IPS DF 6.9 (cell line): ENCODE measurements around the gene SSH2.

Experiments used
- DNase-seq: peaks from one replicate; pipeline ENCODE4 v3.0.0-alpha.2; 2013; ENCODE audit warnings: low read depth, low spot score
- H3K27ac ChIP-seq: one replicate; pipeline ENCODE4 v1.5.1; 2013; ENCODE audit warnings: low read length, control low read depth
- H3K27me3 ChIP-seq: 2 replicates; pipeline ENCODE4 v1.6.1; 2013; ENCODE audit warnings: mild to moderate bottlenecking, low read length; ENCODE audit not compliant: control insufficient read depth, insufficient read depth
- H3K36me3 ChIP-seq: 2 replicates; pipeline ENCODE4 v1.6.1; 2013; ENCODE audit warnings: low read length; ENCODE audit not compliant: control insufficient read depth, insufficient read depth
- H3K4me1 ChIP-seq: 2 replicates; pipeline ENCODE4 v1.6.1; 2013; ENCODE audit warnings: low read length; ENCODE audit not compliant: control insufficient read depth, insufficient read depth
- H3K4me3 ChIP-seq: 2 replicates; pipeline ENCODE4 v1.5.1; 2013; ENCODE audit warnings: mild to moderate bottlenecking, low read length
- H3K9me3 ChIP-seq: 2 replicates; pipeline ENCODE4 v1.6.1; 2013; ENCODE audit warnings: low read length, inconsistent platforms; ENCODE audit not compliant: control insufficient read depth, insufficient read depth
- WGBS: extraction: QIAGEN DNeasy Blood & Tissue Kit; methylation state at CpG from one replicate; pipeline ENCODE4 v1.1.7; 2013; ENCODE audit warnings: mixed read lengths, missing lambda C conversion rate; ENCODE audit not compliant: insufficient read length, insufficient coverage; 5-methylcytosine and 5-hydroxymethylcytosine counted together

Gene SSH2

GRCh38 chr17:29710891-29711418, 219.1 kb downstream of the SSH2 start:
- peaks cover 3% of the 10 kb centered on the region; the same call in 1 of the 2 replicates for H3K4me1 ChIP-seq
- no peaks in the 10 kb centered on the region for H3K27me3 ChIP-seq
- H3K36me3 ChIP-seq, result no peaks in the 10 kb centered on the region
- no CpG with 5 or more reads among the region's 5 CpGs for WGBS
- no peak overlapping the region for H3K27ac ChIP-seq
- no peak for DNase-seq
- H3K9me3 ChIP-seq, result no peaks in the 10 kb centered on the region
- H3K4me3 ChIP-seq, result no peak overlapping the region

- Histone ChIP-seq H3K4me3 (no peak overlapping the region), H3K27me3 (no peaks in the 10 kb centered on the region), H3K4me1 (peaks cover 3% of the 10 kb centered on the region; the same call in 1 of the 2 replicates), H3K9me3 (no peaks in the 10 kb centered on the region), H3K36me3 (no peaks in the 10 kb centered on the region), H3K27ac (no peak overlapping the region)
- no peak for DNase-seq
- WGBS, result no CpG with 5 or more reads among the region's 1 CpG
Observed at GRCh38 chr17:29710520-29710884, 219.5 kb downstream of the SSH2 start.

- WGBS, result no CpG with 5 or more reads among the region's 3 CpGs
- no peak for DNase-seq
- Histone ChIP-seq H3K4me1 (peaks cover 3% of the 10 kb centered on the region; the same call in 1 of the 2 replicates), H3K27me3 (no peaks in the 10 kb centered on the region), H3K36me3 (no peaks in the 10 kb centered on the region), H3K27ac (no peak overlapping the region), H3K4me3 (no peak overlapping the region), H3K9me3 (no peaks in the 10 kb centered on the region)
Observed at GRCh38 chr17:29709866-29710519, 220.0 kb downstream of the SSH2 start.

DNA sequence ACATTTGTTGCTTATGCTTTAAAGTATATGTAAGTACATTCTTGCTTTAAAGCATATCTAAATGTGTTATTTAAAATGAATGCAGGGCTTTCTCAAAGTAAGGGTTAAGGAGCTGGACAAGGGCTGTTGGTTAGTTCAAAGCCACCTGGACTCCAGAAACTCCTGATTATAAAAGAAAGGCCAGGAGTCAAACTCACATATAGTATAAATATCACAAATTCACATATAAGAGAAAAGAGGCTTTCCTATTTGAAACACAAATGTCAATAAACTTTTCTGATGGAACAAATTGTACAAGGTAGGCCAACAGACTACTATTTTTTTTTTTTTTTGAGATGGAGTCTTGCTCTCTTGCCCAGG, 222.8 kb downstream of the SSH2 start:
- H3K4me3 ChIP-seq, result no peak overlapping the region
- DNase-seq, result no peak
- no peaks in the 10 kb centered on the region for H3K36me3 ChIP-seq
- H3K27me3 ChIP-seq, result no peaks in the 10 kb centered on the region
- no peaks in the 10 kb centered on the region for H3K9me3 ChIP-seq
- peaks cover 2% of the 10 kb centered on the region; the same call in 1 of the 2 replicates for H3K4me1 ChIP-seq
- H3K27ac ChIP-seq, result no peak overlapping the region

DNA sequence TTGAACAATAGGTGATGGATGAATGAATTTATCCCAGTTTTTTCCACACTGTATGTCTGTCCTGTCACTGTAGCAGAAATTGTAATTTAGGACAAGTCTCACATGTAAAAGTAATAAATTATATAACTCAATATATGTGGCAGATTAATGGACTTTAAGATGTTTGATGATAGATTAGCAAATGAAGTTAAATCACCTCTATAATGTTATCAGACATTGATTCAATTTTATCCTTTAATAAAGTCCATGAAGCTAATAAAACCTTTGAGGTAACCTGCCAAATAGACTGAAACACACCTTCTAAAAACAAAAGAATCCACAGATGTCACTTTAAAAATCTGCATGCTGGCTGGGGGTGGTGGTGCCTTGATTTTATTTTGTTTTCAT, 224.0 kb downstream of the SSH2 start:
- no peak for DNase-seq
- H3K4me3 ChIP-seq, result no peak overlapping the region
- H3K27me3 ChIP-seq, result no peaks in the 10 kb centered on the region
- no peak overlapping the region for H3K27ac ChIP-seq
- H3K36me3 ChIP-seq, result no peaks in the 10 kb centered on the region
- no peaks in the 10 kb centered on the region for H3K4me1 ChIP-seq
- H3K9me3 ChIP-seq, result no peaks in the 10 kb centered on the region

DNA sequence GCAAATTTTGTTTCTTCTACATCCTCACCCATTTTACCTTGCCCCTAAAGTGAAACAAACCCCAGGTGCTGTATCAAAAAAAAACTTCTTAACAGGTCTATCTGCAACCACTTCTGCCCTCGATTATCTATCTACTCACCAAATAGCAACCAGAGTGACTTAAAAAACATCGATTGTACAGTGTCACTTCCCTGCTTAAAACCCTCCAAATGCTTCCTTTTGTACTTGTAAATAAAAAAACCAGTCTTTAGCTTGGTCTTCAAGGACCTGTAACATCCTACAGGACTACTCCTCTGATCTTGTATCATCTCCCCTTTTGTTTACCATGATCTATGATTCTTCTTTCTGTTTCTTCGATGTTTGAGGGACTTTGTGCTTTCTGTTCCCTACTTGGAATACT, 224.6 kb downstream of the SSH2 start:
- no peaks in the 10 kb centered on the region for H3K4me1 ChIP-seq
- no peaks in the 10 kb centered on the region for H3K27me3 ChIP-seq
- no CpG with 5 or more reads among the region's 3 CpGs for WGBS
- H3K27ac ChIP-seq, result no peak overlapping the region
- no peaks in the 10 kb centered on the region for H3K36me3 ChIP-seq
- no peak overlapping the region for H3K4me3 ChIP-seq
- no peaks in the 10 kb centered on the region for H3K9me3 ChIP-seq
- DNase-seq, result no peak

GRCh38 chr17:29699283-29699682, 230.7 kb downstream of the SSH2 start:
- H3K27ac ChIP-seq, result no peak overlapping the region
- H3K27me3 ChIP-seq, result no peaks in the 10 kb centered on the region
- no peaks in the 10 kb centered on the region for H3K36me3 ChIP-seq
- no peaks in the 10 kb centered on the region for H3K4me1 ChIP-seq
- no peak for DNase-seq
- WGBS, result no CpG with 5 or more reads among the region's 2 CpGs
- H3K9me3 ChIP-seq, result no peaks in the 10 kb centered on the region
- H3K4me3 ChIP-seq, result no peak overlapping the region

DNA sequence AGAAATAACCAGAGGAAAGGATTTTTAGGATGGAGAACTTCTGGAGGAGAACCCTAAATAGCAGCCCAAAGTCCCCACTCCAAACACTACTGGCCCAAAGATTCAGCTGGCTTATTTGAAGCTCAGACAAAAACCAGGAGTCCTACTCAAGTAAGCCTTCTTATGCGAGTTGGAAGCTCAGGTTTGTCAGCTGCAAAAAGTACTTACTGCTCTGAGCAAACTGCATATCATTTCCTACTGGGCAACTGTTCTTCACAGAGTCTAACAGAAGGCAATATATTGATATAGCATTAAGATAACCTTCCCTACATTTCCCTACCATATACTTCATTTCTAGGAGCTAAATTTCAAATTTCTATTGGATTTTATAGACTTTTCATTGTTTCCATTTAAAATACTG, 231.2 kb downstream of the SSH2 start:
- no peak overlapping the region for H3K27ac ChIP-seq
- H3K9me3 ChIP-seq, result no peaks in the 10 kb centered on the region
- H3K4me1 ChIP-seq, result no peaks in the 10 kb centered on the region
- no CpG with 5 or more reads among the region's 1 CpG for WGBS
- DNase-seq, result no peak
- no peaks in the 10 kb centered on the region for H3K36me3 ChIP-seq
- no peaks in the 10 kb centered on the region for H3K27me3 ChIP-seq
- no peak overlapping the region for H3K4me3 ChIP-seq

DNA sequence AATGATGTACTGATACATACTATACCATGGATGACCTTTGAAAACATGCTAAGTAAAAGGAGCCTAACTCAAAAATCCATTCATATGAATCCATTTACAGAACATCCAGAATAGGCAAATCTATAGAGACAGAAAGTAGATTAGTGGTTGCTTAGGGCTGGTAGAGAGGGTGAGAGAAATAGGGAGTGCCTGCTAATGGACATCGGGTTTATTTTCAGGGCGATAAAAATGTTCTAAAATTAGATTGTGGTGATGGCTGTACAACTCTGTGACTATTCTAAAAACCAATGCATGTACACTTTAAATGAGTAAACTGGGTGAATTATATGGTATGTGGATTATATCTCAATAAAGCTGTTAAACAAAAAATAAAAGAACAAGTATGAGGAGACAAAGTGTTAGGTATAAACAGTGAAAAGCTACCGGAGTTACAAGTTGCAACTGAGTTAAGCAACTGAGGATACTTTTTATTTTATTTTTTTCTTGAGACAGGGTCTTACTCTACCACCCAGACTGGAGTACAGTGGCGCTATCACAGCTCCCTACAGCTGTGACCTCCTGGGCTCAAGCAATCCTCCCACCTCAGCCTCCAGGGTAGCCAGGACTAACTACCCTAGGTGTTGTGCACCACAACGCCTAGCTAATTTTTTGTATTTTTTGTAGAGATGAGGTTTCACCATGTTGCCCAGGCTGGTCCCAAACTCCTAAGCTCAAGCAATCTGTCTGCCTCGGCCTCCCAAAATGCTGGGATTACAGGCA, 231.8 kb downstream of the SSH2 start:
- Histone ChIP-seq H3K27me3 (no peaks in the 10 kb centered on the region), H3K4me1 (no peaks in the 10 kb centered on the region), H3K27ac (no peak overlapping the region), H3K36me3 (no peaks in the 10 kb centered on the region), H3K4me3 (no peak overlapping the region), H3K9me3 (no peaks in the 10 kb centered on the region)
- WGBS, result no CpG with 5 or more reads among the region's 6 CpGs
- DNase-seq, result no peak

GRCh38 chr17:29697371-29697770, 232.7 kb downstream of the SSH2 start:
- DNase-seq, result no peak
- H3K9me3 ChIP-seq, result no peaks in the 10 kb centered on the region
- H3K27me3 ChIP-seq, result no peaks in the 10 kb centered on the region
- H3K4me3 ChIP-seq, result no peak overlapping the region
- H3K36me3 ChIP-seq, result no peaks in the 10 kb centered on the region
- no CpG with 5 or more reads among the region's 3 CpGs for WGBS
- no peaks in the 10 kb centered on the region for H3K4me1 ChIP-seq
- no peak overlapping the region for H3K27ac ChIP-seq
